Measurements from ENCODE around the gene SPATA6L. TPM values are rescaled to one million over a fixed set of nuclear protein-coding genes. Genes with fewer than 3 reads are reported as not detected.

Gene SPATA6L
- total and polyA plus RNA-seq, 9 of the 15 experiments (the other 6 are each of a cell fraction or from before 2014, with no cell fraction given): 0.03 to 1.00 (median 0.08) TPM; not detected in 4

GRCh38 chr9:4662108-4662988 is 3.9 kb downstream of the SPATA6L start, which contains the start of gene PLPP6 (continued):
- no peak for TF ChIP-seq HES1 (IDR thresholded peaks at IDR 0.05; ENCODE audit: low read depth)
- no peak for TF ChIP-seq HMGN3 (IDR thresholded peaks at IDR 0.05; ENCODE audit: borderline replicate concordance, extremely low read depth, insufficient read length, low read depth, low read length)
- TF ChIP-seq SP1 (CRISPR knock-in tag; IDR thresholded peaks at IDR 0.05): peak; percentile 45
- no peak for TF ChIP-seq BDP1 (IDR thresholded peaks at IDR 0.05; ENCODE audit: insufficient read depth, insufficient read length)
- no peak for TF ChIP-seq ZFP30 (CRISPR knock-in tag; IDR thresholded peaks at IDR 0.05; ENCODE audit: borderline replicate concordance)
- TF ChIP-seq GABPB1 (CRISPR knock-in tag; IDR thresholded peaks at IDR 0.05): peak; percentile 62; the same call in 1 of the 2 replicates
- peak; percentile 46; the same call in 1 of the 2 replicates for TF ChIP-seq CEBPG (CRISPR knock-in tag; IDR thresholded peaks at IDR 0.05)
- no peak for TF ChIP-seq CEBPG (tag; conservative IDR thresholded peaks at IDR 0.05 in 1 of 2, IDR thresholded peaks at IDR 0.05 in 1 of 2)
- TF ChIP-seq NRF1 (conservative IDR thresholded peaks at IDR 0.05 in 1 of 2, IDR thresholded peaks at IDR 0.05 in 1 of 2): peak; percentile 62 to 75
- TF ChIP-seq KDM1A (IDR thresholded peaks at IDR 0.05): peak in 1 of 2 experiments; percentile 26; a peak in 1 of 4 replicates
- no peak for TF ChIP-seq PYGO2 (tag; IDR thresholded peaks at IDR 0.05)
- 0 out of 2 replicates have a peak, but pooled peaks have one; percentile 14 for TF ChIP-seq KLF1 (tag; IDR thresholded peaks at IDR 0.05)
- TF ChIP-seq GATAD2B (IDR thresholded peaks at IDR 0.05; ENCODE audit: borderline replicate concordance): peak; percentile 70
- peak; percentile 61 to 88; a peak in 3 of 4 replicates for TF ChIP-seq MAZ (CRISPR knock-in tag; conservative IDR thresholded peaks at IDR 0.05 in 1 of 2, IDR thresholded peaks at IDR 0.05 in 1 of 2)
- TF ChIP-seq E2F3 (CRISPR knock-in tag; IDR thresholded peaks at IDR 0.05): no peak
- TF ChIP-seq POLR2A (conservative IDR thresholded peaks at IDR 0.05): peak; percentile 71
- TF ChIP-seq MCM7 (IDR thresholded peaks at IDR 0.05): no peak
- TF ChIP-seq, protein P1, sequence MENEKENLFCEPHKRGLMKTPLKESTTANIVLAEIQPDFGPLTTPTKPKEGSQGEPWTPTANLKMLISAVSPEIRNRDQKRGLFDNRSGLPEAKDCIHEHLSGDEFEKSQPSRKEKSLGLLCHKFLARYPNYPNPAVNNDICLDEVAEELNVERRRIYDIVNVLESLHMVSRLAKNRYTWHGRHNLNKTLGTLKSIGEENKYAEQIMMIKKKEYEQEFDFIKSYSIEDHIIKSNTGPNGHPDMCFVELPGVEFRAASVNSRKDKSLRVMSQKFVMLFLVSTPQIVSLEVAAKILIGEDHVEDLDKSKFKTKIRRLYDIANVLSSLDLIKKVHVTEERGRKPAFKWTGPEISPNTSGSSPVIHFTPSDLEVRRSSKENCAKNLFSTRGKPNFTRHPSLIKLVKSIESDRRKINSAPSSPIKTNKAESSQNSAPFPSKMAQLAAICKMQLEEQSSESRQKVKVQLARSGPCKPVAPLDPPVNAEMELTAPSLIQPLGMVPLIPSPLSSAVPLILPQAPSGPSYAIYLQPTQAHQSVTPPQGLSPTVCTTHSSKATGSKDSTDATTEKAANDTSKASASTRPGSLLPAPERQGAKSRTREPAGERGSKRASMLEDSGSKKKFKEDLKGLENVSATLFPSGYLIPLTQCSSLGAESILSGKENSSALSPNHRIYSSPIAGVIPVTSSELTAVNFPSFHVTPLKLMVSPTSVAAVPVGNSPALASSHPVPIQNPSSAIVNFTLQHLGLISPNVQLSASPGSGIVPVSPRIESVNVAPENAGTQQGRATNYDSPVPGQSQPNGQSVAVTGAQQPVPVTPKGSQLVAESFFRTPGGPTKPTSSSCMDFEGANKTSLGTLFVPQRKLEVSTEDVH (IDR thresholded peaks at IDR 0.05; ENCODE audit: low read depth, partially characterized antibody): peak; percentile 86
- TF ChIP-seq TAF15 (IDR thresholded peaks at IDR 0.05; ENCODE audit: low read depth, low read length): no peak

All from K562 (cell line).